GM21423 (cell line): ENCODE results near the gene GBF1.
"Not testable (repeated sequence)": the region's sequence is repeated elsewhere in the genome, so short reads cannot be mapped to it uniquely, and the experiment has no call there.

Experiments
- ATAC-seq: cut with Tn5 transposase; IDR thresholded peaks from one replicate; pipeline ENCODE4 v1.9.1; 2021; ENCODE audit warnings: mild to moderate bottlenecking, moderate library complexity; ENCODE audit not compliant: unreplicated experiment

Gene GBF1

DNA sequence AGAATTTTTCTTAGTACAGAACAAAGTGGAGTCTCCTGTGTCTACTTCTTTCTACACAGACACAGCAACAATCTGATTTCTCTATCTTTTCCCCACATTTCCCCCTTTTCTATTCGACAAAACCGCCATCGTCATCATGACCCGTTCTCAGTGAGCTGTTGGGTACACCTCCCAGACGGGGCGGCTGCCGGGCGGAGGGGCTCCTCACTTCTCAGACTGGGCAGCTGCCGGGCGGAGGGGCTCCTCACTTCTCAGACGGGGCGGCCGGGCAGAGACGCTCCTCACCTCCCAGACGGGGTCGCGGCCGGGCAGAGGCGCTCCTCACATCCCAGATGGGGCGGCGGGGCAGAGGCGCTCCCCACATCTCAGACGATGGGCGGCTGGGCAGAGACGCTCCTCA is 56.0 kb downstream of the GBF1 start:
- ATAC-seq = not testable (repeated sequence)

DNA sequence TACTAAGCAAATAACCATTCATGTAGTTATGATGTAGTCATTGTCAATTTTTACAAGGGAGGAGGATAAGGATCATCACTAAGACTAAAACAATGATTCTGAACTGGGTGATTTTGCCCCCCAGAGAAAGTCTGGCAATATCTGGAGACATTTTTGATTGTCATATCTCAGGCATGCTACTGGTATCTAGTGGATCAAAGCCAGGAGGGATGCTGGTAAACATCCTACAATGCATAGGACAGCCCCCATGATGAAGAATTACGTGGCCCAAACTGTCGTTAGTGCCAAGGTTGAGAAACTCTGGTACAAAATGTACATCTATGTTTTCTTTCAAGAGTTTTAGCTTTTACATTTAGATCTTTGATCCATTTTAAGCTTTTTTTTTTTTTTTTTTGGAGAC is 57.3 kb downstream of the GBF1 start:
- ATAC-seq = no peak

DNA sequence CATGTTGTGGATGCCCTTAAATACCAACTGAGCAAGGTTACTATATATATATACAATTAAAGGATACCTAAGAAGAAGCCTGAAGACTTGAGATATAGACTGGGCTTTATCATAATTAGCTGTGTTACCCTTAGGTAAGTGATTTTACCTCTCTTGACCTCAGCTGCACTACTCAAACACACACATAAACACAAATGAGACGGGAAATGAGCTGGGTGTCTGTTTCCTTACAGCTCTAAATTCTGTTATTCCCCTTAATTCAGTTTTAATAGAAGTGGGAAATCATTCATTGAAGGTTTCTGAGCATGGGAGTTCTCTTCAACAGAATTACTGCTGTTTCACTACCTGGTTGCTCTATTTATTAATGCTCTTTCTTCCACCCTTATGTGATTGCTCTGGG is 60.7 kb downstream of the GBF1 start:
- no peak for ATAC-seq

DNA sequence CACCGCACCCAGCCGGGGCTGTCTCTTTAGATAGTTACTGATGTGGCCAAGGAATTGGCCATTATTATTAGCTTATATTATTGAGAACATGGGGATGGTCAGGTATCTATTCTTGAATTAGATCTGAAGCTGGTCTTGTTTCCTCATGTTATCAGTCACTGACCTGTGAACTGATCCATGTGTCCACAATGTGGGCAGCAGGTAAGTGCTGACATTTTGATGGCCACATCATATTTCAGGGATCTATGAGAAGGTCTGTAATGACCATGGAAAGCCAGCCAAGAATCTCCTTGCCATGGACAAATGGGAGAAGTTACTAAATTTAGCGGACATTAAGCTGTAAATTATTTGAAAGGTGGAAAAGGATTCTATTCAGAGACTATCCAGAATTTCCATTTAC is 61.4 kb downstream of the GBF1 start:
- no peak for ATAC-seq

DNA sequence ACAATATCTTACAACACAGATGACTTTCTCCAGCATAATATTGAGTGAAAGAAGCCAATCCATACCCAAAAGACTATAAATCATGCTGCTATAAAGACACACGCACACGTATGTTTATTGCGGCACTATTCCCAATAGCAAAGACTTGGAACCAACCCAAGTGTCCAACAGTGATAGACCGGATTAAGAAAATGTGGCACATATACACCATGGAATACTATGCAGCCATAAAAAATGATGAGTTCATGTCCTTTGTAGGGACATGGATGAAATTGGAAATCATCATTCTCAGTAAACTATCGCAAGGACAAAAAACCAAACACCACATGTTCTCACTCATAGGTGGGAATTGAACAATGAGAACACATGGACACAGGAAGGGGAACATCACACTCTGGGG is 63.0 kb downstream of the GBF1 start:
- ATAC-seq = not testable (repeated sequence)

DNA sequence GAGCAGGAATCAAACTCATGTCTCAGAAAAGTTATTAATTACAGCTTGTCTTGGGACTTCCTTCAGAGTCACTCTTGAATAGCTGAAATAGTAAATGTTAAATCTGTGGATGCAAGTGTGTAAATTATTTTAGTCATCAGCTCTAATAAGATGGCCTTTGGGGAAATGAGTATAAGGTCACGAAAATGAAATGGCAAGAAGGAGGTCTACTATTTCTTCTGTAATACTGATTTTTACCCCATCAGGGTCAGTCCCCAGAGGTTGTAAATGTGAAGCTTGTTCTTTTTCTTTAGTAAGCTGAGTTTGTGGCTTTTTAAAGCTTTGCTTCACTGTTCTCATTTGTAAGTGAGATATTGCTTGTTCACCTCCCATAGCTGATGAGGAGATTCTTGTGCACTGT is 63.9 kb downstream of the GBF1 start:
- no peak for ATAC-seq

DNA sequence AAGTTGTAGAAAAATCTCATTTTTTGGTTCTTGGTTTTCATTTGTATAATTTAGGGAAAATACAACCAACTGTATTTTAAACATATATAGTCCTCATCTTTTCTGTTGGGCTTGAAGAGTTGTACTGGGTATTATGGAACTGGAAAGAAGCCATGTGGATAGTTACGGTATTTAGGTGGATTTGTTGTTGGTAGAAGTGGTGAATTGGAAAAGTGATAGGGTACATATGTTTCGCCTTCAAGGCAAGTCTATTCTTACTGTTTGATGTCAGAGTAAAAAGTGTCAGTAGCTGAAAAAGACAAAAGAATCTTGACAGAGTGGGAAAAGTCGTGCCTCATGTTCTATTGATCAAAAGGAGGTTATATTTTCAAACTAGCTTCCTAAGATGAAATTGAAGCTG is 64.6 kb downstream of the GBF1 start:
- no peak for ATAC-seq

DNA sequence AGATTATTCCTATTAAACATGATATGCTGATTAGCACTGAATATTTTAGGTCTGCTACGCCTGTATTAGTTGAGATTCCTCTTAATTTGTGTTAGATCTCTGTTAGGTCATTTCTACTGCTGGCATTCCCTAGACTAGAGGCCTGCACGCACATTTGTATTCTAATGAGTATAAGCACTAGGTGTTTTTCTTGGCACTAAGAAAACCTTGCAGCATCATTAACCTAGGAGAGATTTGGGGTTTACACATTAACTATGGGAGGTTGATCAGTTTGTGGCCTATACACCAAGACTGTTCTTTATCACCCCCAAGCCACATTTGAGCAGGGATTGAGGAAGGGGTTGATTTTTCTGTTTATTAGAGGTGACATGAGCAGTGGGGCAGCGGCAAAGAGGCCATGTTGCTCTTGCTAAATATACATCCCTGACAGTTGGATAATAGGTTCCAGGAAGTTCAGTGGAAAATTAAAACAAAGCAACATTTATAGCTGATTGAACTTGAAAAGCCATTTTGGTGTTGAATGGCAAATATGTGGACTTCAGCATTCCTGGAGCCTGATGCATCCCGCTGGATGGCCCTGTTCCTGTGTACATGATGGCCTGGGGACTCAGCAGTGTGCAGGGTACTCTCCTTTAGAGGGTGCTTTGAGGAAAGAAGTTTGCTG is 65.2 kb downstream of the GBF1 start:
- no peak for ATAC-seq

DNA sequence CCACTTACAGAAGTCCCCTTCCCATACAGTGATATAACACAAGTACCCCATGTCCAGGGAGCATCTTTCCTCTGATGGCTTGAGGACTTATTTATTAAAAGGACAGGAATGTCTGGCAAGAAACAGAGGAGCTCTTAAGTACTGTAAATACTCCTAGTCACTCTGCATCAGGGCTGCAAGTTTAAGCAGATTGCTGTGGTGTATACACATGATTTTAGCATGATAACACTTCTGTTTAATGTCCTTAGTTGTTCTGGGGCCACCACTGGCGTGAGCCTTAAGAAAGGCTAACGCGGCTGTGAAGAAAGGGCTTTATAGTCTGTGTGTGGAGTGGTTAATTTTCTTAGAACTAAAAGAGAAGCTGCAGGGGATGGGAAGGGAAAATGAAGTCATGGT is 65.7 kb downstream of the GBF1 start:
- ATAC-seq = no peak

DNA sequence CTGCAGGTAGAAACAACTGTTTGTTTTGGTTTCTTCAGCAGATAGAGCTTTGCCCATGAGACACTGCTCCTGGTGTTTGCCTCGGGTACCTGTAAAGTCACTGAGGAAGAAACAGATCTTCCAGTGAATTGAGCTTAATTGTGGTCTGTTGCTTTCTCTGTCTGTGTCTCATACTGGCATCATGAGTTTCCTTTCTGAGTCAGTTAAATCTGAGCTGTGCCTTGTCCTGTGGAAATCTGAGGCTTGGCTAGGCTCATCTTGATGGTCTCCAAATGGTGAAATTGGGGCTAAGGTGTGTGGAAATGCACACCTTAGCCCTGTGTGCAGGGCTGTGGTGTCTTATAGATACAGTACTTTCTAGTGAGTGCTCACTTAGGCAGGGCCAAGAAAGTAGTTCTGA is 67.4 kb downstream of the GBF1 start:
- ATAC-seq = no peak

DNA sequence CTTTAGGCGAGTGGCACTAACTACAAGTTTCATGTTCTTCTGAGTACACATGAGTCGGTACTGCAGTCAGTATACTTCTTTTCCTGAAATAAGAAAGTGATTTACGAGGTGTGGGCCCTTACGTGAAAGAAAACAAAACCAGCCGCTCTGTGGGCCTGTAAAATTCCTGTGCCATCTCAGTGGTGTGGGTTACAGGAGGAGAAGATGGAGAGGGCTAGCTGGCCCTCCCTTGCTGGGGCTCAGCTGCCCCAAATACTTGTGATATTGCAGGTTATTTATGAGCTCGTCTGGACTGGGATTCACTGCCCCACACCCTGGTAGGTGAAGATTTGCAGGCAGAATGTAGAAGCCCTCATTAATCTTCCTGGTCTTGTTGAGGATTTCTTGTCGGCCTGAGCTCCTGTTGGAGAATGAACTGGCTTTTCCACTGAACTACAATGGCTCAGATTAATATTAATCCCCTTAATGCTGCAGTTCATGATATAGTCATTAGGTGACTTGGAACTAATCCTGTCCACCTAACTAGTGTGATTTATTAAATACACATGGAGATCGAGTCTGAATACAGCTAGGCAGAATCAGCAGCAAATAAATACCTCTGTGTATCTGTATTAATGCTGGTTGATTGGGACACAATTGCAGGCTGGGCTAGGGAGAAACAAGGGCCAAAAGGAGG is 68.0 kb downstream of the GBF1 start:
- no peak for ATAC-seq

DNA sequence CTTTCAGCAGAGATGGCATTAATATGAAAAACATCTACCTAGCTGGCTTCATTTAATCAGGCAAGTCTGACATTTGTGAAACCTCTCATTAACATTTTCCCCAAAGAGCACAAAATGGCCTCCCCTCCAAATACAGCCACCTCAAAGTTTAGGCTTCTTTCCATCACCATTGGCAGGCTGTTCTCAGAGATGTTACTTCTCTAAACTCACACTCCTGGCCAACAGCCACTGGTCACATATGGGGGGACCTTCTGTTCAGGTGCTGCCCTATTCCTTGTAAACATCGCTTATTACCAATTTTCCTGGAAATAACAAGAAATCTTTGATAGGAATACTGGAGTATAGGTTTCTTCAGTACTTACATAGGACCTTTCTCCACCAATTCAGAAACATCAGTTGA is 69.5 kb downstream of the GBF1 start:
- ATAC-seq = no peak

DNA sequence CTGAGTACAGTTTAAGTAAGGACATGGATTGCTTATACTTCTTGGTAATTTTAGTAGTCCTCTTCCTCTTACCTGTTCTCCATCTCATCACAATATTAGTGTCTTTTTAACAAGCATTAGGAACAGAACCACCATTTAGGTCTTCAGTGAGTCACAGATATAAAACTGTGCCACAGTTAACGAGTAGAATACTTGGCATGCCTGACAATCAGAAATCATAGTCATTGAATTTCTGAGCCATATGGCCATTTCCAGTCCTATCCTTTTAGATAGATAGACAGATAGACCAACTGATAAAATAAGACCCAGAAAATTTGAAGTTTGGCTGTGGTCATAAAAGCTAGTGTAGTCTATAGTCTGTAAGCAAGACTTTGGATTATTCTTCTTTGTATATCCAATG is 71.1 kb downstream of the GBF1 start:
- ATAC-seq = no peak

DNA sequence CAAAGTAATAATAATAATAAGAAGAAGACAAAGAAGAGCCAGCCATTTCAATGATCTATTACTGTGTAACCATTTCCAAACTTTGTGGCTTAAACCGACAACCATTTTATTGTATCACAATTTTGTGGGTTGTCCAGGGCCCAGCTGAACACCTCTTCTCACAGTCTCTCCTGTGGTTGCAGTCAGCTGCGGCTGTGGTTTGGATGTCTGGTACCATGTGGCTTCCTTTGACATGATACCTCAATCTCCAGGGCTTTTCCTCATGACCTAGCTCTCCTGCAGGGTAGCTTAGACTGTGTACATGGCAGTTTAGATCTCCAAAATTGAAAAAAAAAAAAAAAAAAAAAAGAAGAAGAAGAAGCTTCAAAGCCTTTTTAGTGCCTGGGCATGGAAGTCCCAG is 77.6 kb downstream of the GBF1 start:
- no peak for ATAC-seq

DNA sequence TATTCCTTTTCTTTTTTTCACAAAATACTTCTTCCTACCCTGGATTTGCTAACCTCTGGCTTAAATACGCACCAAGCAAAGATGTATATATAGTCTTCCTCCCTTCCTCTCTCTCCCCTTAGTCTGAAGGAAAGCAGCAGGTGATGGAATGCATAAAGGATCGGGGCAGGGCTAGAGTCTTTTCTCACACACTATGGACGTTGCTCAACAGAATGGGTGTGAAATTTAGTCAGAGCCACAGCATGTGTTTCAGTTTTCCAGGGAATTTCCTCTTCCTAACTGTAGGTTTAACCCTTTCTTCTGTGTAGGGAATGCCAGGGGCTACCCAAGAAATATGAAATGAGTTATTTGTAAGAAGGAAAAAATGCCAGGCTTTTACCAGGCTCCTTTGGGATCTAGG is 78.7 kb downstream of the GBF1 start:
- ATAC-seq = no peak

DNA sequence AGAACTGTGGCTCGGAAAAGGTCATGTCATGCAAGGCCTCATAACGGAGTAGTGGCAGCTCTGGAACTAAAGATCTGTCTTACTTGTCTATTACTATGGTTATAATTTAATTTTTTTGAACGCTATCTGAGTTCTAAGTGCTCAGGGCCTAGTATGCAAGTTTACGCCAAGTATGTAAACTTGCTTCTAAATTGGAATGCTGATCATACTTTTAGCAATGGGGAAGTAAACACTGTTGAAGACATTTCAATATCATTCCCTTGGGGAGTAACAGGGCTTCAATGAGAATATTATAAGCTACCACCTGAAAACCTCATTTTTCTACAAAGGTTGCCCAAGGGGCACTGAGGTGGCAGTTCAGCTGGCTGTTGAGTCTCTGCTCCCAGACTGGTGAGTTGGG is 80.7 kb downstream of the GBF1 start:
- ATAC-seq = no peak

DNA sequence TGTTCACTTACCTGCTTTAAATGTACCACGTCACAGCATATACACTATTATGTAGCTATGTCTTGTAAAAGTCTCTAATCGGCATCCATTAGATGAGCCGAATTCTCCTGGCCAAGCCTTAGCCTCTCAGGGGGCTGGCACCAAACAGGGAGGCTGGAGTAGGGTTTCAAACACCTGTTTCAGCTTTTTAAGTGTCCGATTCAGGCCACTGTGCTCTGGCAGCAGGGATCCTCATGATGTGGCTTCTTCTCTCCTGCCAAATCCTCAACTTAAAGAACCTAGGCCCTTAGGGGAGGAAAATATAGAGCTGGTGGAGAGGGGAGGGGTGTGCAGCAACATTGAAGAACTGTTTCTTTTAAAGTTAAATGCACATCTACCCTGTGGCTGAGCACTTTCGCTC is 81.7 kb downstream of the GBF1 start:
- no peak for ATAC-seq

DNA sequence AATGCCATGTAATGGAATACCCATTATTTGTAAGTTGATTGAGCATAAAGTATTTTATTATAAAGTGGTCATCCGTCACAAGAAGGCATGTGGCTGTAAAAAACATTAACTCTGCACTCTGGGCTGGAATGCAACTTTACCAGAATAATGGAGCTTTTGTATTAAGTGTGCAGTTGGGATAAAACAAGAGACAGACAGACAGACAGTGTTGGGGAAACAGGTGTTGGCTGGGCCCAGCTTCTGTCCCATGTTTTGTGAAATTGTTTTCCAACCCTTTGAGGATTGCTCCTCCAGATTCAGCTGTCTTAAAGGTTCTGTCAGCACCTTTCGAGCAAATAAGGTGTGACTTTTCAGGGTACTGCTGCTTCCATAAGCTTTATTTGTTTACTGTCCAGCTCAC is 82.3 kb downstream of the GBF1 start:
- ATAC-seq = no peak

DNA sequence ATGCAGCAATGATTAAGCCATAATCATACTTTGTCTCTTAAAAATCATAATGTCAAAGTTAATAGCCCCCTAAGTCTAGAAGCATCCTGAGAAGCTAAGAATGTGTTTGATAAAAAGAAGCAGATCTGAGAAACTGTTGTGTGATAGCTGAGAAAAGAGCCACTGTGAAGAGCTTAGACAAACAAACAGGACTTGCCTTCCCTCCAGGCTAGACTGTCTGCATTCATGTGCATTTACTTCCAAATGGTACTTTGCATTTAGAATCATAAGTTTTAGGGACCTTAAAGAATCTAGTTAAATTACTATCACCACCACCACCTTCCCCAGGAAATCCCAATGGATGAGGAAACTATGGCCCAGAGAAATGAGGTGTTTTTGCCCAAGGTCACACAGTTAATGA is 87.4 kb downstream of the GBF1 start:
- ATAC-seq = no peak

DNA sequence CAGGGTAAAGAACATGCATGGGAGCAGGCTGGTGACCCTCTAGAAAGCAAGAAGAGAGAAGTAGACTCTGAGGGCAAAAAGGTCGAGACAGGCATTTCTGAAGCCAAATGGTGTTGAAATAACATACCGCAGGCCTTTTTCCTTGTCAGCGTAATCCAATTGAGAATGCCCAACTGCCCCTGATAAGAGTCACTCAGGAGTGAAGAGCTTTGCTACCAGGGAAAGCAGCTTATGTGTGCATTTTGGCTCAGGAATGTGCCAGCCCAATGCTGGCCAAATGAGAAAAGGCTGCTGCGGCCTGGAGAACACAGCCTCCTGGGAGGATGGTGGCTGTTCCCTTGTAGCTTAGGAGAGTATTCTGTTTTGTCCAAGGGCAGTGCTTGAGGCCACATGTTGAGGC is 88.8 kb downstream of the GBF1 start:
- ATAC-seq = no peak

DNA sequence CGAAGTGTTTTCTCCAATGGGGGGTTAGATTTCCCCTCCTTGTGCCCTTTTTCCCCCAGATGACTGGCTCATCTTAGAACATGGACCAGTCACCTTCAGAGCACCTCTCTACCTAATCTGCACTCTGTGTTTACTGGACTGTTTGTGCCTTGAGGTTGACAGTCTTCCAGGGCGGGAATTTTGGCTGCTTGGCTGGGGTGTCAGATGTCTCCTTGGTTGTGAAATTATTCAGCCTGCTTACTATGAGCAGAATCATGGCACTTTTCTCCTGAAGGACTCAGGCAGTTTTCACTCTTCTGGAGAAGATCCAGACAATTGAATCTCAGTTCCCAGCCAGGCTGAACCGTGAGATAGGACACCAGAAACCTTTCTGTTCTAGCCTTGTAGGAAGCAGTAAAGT is 89.9 kb downstream of the GBF1 start:
- no peak for ATAC-seq

DNA sequence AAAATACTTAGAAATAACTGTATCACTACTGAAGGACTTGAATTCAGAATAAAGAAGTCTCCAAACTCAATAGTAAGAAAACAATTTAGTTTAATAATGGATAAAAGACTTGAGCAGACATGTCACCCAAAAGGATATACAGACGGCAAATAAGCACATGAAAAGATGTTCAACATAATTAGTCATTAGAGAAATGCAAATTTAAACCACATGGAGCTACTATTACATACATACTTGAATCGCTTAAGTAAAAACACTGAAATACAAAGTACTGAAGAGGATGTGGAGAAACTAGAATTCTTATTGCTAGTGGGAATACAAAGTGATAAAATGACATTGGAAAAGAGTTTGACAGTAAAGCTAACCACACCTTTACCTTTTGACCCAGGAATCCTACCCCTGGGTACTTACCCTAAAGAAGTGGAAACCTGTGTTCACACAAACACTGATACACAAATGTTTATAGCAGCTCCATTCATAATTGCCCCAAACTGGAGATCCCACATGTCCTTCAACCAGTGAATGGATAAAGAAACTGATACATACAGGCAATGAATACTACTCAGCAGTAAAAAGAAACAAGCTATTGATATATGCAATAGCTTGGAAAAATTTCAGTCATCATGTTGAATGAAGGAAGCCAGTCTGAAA is 95.8 kb downstream of the GBF1 start:
- ATAC-seq = no peak

DNA sequence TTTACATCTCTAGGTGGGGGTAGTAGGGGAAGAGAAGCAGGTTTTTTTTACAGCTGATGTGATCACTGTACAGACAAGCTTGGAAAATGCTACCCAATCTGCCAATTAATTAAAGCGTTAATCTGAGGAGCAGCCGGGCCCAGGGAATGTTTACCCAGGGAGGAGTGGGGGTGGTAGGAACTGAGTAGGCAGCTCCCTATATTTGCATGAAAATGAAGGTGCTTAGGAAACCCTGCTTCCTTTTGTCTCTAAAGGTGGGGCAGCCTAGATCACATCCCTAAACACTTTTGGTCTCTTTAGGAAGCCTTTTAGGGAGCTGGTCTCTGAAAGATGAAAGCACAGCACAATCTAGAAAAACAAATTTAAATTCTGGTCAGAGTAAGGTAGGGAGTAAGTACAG is 97.1 kb downstream of the GBF1 start:
- no peak for ATAC-seq
